Myocyte (in vitro differentiated cells): Measurements from ENCODE around the gene ARPC5L. TPM values are rescaled to one million over a fixed set of nuclear protein-coding genes. Genes with fewer than 3 reads are reported as not detected.
"Not testable (repeated sequence)": the region's sequence is repeated elsewhere in the genome, so short reads cannot be mapped to it uniquely, and the experiment has no call there.

Source experiments
- DNase-seq: peaks from one replicate; pipeline ENCODE4 v3.0.0-alpha.2; 2012; ENCODE audit warnings: low read depth
- total RNA-seq: library from RNA; depleted of rRNA; stranded (reverse); fragments of >200 nt; gene quantifications from 2 replicates; pipeline ENCODE4 v1.2.3, GENCODE V29; 2014

ARPC5L gene
- total RNA-seq, 1 donor from 2014 or later: 32.2 TPM

DNA sequence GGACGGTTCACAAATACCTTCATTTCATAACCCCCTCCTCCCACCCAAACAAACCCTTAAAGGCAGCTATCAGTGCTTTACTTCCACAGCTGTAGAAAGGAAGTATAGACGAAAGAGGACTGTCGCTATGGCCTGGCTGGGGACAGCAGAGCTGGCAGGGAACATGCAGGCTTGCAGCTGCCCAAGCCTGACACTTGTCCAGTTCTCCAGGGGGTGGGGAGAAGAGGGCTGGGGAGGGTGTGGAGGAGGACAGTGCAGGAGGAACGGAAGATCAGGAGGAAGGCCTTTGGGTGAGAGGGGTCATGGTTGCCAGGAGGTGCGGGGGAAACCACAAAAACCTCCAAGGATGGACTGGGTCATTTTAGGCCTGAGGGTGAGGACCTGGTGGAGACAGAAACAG, 25.9 kb downstream of the ARPC5L start:
- DNase-seq: peak; percentile 45

DNA sequence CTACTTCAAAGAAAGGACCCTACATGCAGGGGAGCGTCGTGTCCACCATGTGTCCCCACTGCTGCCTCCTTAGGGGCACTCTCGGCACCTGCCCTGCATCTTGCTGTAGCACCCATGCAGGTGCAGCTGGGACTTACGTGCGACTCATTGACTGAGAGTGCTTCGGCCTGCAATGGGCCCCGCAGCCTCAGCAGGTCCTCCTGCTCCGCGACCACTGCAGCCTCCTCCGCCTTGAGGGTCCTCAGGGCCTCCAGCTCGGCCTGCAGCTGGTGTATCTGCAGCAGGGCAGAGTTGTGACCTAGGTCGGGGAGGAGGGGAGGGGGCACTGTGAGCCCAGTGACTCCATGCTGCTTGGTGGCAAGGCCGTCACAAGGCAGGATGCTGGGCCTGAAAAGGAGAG, 27.1 kb downstream of the ARPC5L start:
- no peak for DNase-seq

DNA sequence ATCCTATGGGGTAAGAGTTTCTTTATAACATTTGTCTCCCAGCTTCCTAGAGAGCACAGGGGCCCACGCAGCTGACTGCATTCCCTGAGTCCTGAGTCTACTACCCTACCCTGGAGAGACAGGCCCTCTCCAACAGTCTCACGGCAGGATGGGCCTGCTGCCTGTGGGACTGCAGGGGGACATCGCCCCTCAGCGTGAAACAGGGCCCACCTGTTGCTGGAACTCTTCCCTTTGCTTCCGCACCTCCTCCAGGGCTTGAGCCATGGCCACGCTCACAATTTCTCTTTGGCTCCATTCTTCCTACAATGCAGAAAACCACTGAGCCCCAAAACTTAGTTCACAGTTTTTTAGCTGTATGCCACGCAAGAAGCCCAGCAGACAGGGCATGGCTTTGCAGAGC, 28.2 kb downstream of the ARPC5L start:
- no peak for DNase-seq

DNA sequence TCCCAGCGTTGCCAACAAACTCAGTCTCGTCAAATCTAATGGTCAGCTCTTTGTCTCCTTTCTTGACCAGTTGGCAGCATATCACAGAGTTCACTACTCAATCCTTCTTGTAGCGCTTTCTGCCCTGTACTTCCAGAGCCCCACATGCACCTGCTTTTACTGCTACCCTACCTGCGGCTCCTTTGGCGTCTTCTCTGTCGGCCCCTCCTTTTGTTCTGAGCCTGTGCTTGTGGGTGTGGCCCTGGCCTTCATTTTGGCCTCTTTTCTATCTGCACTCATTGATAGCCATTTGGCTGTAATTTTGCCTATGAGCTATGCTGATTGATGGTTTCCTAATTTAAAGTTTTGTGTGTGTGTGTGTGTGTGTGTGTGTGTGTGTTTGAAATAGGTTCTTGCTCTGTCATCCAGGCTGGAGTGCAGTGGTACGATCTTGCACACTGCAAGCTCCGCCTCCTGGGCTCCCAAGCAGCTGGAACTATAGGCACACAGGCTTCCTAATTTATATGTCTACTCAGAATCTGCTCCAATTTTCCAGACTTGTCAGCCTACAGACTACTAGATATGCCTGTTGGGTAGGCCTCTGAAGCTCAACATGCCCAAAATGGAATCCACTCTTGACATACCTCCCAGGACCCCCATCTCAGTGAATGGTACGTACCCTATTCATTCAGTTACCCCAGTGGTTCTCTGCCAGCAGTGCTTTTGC, 32.3 kb downstream of the ARPC5L start:
- DNase-seq: no peak

DNA sequence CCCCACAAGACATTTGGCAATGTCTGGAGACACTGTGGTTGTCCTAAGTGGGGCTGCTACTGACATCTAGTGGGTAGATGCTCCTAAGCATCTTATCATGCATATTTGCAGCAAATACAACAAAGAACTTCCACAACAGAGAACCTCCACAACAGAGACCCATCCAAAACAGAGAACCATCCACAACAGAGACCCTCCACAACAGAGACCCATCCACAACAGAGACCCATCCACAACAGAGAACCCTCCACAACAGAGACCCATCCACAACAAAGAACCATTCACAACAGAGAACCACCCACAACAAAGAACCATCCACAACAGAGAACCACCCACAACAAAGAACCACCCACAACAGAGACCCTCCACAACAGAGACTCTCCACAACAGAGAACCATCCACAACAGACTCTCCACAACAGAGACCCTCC, 32.8 kb downstream of the ARPC5L start:
- peak; percentile 53 for DNase-seq

DNA sequence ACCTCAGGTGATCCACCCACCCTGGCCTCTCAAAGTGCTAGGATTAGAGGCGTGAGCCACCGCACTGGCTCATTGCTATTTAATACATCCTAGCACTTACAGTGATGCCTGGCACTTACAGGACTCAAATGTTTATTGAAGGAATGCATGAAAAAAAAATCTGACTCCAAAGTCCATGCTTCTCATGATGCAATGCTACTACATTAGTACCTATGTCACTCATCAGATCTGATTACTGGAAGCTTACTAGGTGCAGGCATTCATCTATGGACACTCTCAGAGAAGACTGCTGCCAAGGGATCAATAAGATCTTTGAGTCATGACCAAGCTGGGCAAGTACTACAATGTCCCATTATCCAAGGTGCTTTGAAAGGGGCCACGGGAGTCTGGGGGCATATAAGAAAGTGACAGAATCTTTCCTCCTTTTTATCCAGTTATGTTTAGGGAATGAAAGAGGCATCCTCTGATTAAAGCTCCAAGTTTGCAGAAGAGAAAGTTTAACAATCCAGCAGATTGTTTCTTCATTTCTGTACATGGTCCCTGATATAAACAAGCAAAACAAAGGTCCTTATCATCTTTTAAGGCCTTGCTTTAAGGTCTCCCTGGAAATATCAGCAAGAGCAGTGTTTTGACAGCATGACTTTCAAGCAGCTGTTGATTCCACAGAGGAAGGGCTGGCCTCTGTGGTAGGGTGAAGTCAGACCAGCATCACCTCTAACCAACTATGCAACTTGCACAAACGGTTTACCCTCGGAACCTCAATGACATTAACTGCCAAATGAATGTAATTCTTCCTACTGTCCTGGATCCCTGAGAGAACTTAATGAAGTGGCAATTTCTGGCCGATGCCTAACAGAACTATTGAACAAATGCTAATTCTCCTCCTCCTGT, 35.9 kb downstream of the ARPC5L start:
- peak; percentile 80 for DNase-seq

DNA sequence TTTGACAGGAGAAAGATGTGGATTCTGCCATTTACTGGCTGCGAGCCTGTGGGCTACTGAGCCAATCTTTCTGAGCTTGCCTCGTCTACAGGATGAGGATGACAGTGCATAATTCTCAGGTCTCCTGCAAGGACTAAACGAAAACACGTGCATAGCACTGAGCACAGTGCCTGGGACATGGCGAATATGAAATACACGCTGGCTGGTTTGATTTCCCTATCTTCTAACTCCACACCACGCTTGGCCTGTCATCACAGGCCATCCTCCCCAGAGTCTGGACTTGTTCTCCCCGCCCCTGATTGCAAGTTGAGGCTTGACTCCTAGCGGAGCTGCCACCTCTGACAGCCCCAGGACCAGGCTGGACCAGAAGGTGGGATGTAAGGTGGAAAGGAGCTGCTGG, 37.9 kb downstream of the ARPC5L start:
- no peak for DNase-seq

DNA sequence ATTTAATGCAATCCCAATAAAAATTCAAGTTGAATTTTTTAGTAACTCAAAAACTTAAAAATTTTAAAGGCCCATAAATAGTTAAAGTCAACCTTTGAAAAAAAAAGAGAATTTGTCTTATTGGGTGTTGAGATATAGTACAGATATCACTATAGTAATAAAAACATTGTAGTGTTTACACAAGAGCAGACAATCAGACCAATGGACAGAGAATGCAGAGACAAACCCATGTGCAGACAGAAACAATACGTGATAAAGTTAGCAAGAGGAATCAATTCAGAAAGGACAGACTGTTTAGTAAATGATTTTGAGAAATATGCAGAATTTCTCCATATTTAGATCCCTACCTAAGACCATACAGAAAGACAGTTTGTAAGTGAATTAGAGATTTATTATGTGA, 45.0 kb downstream of the ARPC5L start:
- no peak for DNase-seq

DNA sequence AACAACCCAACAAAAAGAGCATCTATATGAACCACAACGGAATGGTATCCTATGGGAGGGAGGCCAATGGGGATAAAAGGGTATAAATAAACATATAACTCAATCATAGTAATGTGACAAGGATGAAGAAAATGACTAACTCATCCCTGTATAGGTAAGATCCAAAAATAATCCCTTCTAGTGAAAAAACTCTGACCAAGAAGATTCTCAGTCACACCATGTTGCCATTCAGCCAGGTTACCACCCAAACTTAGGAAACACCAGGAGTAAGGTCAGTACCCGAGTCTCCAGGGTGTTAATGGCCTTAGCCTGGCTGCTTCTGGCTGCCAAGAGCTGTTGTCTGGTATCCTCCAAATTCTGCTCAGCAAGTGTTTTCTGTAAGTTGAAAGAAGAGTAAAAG, 46.2 kb downstream of the ARPC5L start:
- no peak for DNase-seq

DNA sequence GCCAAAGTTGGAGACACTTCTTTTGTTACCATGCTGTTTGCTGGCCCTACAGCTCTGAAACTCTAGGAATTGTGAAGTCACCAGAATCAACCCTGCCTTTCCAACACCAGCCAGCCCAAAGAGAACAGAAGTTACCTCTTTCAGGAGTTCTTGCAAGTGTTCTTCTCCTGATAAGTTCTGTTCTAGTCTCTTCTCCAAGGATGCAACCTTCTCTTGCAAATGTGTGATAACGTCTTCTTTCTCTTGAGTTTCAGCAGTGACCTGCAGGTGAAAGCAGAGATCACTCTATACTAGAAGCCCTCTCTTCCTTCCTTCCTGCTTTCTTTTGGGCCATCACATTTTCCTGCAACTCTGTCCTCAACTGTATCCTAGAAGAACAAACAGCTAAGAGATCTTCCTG, 49.8 kb downstream of the ARPC5L start:
- no peak for DNase-seq

DNA sequence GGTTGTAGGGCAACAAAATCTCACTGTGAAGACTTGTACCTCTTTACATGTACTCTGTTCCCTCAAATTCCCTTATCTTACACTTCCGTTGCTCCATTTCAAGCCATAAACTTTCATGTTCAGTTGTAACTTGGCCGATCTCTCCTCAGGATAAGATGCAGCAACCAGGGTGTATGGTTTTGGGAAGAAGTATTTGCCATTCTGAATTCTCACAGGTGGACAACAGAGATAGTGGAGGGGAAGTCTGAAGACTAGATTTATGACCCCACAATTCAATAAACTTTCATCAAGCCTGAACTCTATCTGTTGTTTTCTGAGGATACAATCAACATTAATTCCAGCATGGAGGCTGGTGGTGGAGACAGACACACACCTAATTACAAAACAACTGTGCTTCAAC, 51.4 kb downstream of the ARPC5L start:
- no peak for DNase-seq

DNA sequence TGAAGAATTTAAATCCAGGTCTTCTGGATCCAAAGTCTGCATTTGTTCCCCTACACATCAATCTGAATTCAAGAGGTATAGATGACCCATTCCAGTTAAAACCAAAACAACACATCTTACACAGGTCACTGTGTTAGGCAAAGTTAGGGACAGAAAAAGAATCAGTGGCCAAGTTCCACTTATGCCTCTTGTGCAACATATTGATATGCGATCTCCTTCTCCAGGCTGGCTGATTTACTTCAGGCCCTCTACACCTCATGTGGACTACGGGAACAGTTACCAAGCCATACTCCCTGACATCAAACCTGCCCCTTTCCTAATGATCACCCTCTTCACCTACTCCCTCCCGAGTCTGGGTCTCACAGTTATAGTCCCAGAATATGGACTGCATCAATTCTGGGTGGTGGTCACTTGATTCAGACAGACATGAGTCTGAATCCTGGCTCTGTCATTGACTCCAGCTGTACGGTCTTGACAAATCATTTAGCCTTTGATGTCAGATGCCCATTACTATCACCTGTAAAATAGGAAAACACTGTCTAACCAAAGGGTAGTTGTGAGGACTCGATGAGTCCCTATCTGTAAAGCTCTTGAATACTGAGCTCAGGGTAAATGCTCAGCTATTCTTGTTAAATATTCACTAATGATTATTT, 52.9 kb downstream of the ARPC5L start:
- DNase-seq: no peak

DNA sequence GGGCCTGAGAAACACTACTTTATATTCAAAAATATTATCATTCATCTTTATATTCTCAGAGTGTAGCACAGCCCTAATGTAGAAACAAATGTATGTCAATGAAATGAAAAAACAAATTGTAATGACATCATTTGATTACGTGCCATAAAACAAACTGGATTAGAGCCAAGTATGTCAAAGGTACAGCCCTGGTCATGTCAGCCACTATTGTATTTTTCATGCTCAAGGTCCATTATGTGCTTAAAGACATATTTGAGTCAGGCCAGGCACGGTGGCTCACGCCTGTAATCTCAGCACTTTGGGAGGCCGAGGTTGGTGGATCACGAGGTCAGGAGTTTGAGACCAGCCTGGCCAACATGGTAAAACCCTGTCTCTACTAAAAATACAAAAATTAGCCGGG, 58.5 kb downstream of the ARPC5L start:
- DNase-seq: not testable (repeated sequence)

Other genes with a start within 250 kb of the ARPC5L start
- gene NR6A1, start 90.8 kb upstream of the ARPC5L start, total RNA-seq: 1.9 and 2.1 TPM in 2 replicates
- 253 and 530 TPM in 2 replicates for gene OLFML2A, start 85.0 kb upstream of the ARPC5L start, total RNA-seq
- gene WDR38, start 8.7 kb upstream of the ARPC5L start, total RNA-seq: 0.16 TPM in 1 of 2 replicates, not detected in the other
- gene RPL35, start 173 bp upstream of the ARPC5L start, total RNA-seq: 1,729 and 2,407 TPM in 2 replicates
- 15.3 and 17.3 TPM in 2 replicates for gene GOLGA1, start 79.0 kb downstream of the ARPC5L start, total RNA-seq